HepG2 (cell line): ENCODE measurements around the gene SEPTIN5. TPM values are rescaled to one million over a fixed set of nuclear protein-coding genes. Genes with fewer than 3 reads are reported as not detected.

Experiments used
- CEBPG ChIP-seq: IDR thresholded peaks from 2 replicates; pipeline ENCODE4 v1.6.1; 2016
- FOXM1 ChIP-seq: sonication (generic); formaldehyde crosslinking; IDR thresholded peaks from 2 replicates; pipeline ENCODE4 v1.5.0; 2020; ENCODE audit warnings: missing genetic modification reagents
- PAX8 ChIP-seq: sonication (generic); formaldehyde crosslinking; IDR thresholded peaks from 2 replicates; pipeline ENCODE4 v1.8.0; 2022; ENCODE audit warnings: mild to moderate bottlenecking, missing genetic modification reagents, borderline replicate concordance
- TGIF2 ChIP-seq: IDR thresholded peaks from 2 replicates; pipeline ENCODE4 v1.6.1; 2016; ENCODE audit warnings: control low read depth, missing compliant biosample characterization
- XBP1 ChIP-seq: sonication (generic); formaldehyde crosslinking; IDR thresholded peaks from 2 replicates; pipeline ENCODE4 v1.5.0; 2020; ENCODE audit warnings: missing genetic modification reagents
- ZNF317 ChIP-seq: sonication (generic); formaldehyde crosslinking; IDR thresholded peaks from 2 replicates; pipeline ENCODE4 v1.5.0; 2020; ENCODE audit warnings: mild to moderate bottlenecking, missing genetic modification reagents
- ZNF350 ChIP-seq: sonication (generic); formaldehyde crosslinking; IDR thresholded peaks from 2 replicates; pipeline ENCODE4 v1.4.0; 2020; ENCODE audit warnings: mild to moderate bottlenecking, low read depth, missing genetic modification reagents, borderline replicate concordance
- ZNF547 ChIP-seq: sonication (generic); formaldehyde crosslinking; IDR thresholded peaks from 2 replicates; pipeline ENCODE4 v1.5.1; 2020; ENCODE audit warnings: mild to moderate bottlenecking, missing genetic modification reagents
- ZNF549 ChIP-seq: sonication (generic); formaldehyde crosslinking; IDR thresholded peaks from 2 replicates; pipeline ENCODE4 v1.5.0; 2020; ENCODE audit warnings: missing genetic modification reagents
- ZNF737 ChIP-seq: sonication (generic); formaldehyde crosslinking; IDR thresholded peaks from 2 replicates; pipeline ENCODE4 v1.5.0; 2020; ENCODE audit warnings: missing genetic modification reagents, mild to moderate bottlenecking, borderline replicate concordance
- ZNF776 ChIP-seq: sonication (generic); formaldehyde crosslinking; IDR thresholded peaks from 2 replicates; pipeline ENCODE4 v1.4.0; 2020; ENCODE audit warnings: mild to moderate bottlenecking, missing genetic modification reagents
- polyA plus RNA-seq, 8 experiments: library from polyadenylated mRNA; depleted of rRNA in 3 of 8; stranded (reverse) in 7 of 8; unstranded in 1 of 8; fragments of >200 nt; fragmentation: Illumina TruSeq in 4 of 8; extraction: Trizol in 4 of 8; gene quantifications; 2 replicates each; pipeline versions ENCODE4 v1.2.1 to v1.2.3, GENCODE V29; 2011 to 2016; ENCODE audit warnings: low read depth in 4 of 8, missing spikeins in 1 of 8, mixed read lengths in 1 of 8; ENCODE audit not compliant: insufficient read depth in 1 of 8
- total RNA-seq, 5 experiments: library from RNA; depleted of rRNA; stranded (reverse); fragments of >200 nt; fragmentation: Illumina TruSeq; extraction: Trizol; gene quantifications; 2 replicates each; pipeline ENCODE4 v1.2.3, GENCODE V29; 2016; ENCODE audit warnings: low read depth in 1 of 5
- TF ChIP-seq, protein P1 (sequence below): sonication (generic); formaldehyde crosslinking; IDR thresholded peaks from 2 replicates; pipeline ENCODE4 v1.8.1; 2023; ENCODE audit warnings: mild to moderate bottlenecking, missing genetic modification reagents
- TF ChIP-seq, protein P2 (sequence below): sonication (generic); formaldehyde crosslinking; IDR thresholded peaks from 2 replicates; pipeline ENCODE4 v1.5.0; 2020; ENCODE audit warnings: missing genetic modification reagents
- TF ChIP-seq, protein P3 (sequence below): sonication (generic); formaldehyde crosslinking; IDR thresholded peaks from 2 replicates; pipeline ENCODE4 v1.4.0; 2020; ENCODE audit warnings: missing genetic modification reagents
- TF ChIP-seq, protein P4 (sequence below): sonication (generic); formaldehyde crosslinking; IDR thresholded peaks from 2 replicates; pipeline ENCODE4 v1.4.0; 2020; ENCODE audit warnings: mild to moderate bottlenecking, missing genetic modification reagents

SEPTIN5 gene
- total and polyA plus RNA-seq, 2 of the 13 experiments (the other 11 are each of a cell fraction or from before 2014, with no cell fraction given) = 0.33 TPM; not detected in 1

DNA sequence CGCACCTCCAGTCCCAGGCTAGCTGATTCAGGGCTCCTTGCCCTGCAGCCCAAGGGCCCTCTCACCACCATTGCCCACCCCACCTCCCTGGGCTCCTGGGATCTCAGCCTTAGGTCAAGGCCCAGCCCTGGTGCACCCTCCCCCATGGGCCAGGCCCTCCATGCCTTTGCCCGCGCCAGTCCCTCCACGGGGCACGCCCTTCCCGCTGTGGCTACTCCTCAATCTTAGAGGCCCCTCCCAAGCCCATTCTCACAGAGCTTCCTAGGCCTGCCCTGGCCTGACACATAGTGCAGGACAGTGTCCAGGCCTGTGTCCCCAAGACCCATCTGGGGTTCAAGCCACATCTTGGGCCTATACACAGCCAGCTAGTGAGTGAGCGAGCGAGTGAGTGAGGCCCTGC, 15.9 kb downstream of the SEPTIN5 start (continued):
- TF ChIP-seq FOXM1 (no peak), PAX8 (CRISPR knock-in tag) (no peak), ZNF737 (no peak), ZNF350 (CRISPR knock-in tag) (no peak), CEBPG (CRISPR knock-in tag) (no peak), XBP1 (CRISPR knock-in tag) (no peak; the same call in 1 of the 2 replicates), TGIF2 (CRISPR knock-in tag) (no peak), ZNF549 (CRISPR knock-in tag) (0 out of 2 replicates have a peak, but pooled peaks have one; percentile 27), ZNF547 (CRISPR knock-in tag) (no peak), ZNF776 (CRISPR knock-in tag) (0 out of 2 replicates have a peak, but pooled peaks have one; percentile 48), ZNF317 (no peak)
- TF ChIP-seq, protein P1, sequence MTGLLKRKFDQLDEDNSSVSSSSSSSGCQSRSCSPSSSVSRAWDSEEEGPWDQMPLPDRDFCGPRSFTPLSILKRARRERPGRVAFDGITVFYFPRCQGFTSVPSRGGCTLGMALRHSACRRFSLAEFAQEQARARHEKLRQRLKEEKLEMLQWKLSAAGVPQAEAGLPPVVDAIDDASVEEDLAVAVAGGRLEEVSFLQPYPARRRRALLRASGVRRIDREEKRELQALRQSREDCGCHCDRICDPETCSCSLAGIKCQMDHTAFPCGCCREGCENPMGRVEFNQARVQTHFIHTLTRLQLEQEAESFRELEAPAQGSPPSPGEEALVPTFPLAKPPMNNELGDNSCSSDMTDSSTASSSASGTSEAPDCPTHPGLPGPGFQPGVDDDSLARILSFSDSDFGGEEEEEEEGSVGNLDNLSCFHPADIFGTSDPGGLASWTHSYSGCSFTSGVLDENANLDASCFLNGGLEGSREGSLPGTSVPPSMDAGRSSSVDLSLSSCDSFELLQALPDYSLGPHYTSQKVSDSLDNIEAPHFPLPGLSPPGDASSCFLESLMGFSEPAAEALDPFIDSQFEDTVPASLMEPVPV (CRISPR knock-in tag) = 0 out of 2 replicates have a peak, but pooled peaks have one; percentile 0
- TF ChIP-seq, protein P2, sequence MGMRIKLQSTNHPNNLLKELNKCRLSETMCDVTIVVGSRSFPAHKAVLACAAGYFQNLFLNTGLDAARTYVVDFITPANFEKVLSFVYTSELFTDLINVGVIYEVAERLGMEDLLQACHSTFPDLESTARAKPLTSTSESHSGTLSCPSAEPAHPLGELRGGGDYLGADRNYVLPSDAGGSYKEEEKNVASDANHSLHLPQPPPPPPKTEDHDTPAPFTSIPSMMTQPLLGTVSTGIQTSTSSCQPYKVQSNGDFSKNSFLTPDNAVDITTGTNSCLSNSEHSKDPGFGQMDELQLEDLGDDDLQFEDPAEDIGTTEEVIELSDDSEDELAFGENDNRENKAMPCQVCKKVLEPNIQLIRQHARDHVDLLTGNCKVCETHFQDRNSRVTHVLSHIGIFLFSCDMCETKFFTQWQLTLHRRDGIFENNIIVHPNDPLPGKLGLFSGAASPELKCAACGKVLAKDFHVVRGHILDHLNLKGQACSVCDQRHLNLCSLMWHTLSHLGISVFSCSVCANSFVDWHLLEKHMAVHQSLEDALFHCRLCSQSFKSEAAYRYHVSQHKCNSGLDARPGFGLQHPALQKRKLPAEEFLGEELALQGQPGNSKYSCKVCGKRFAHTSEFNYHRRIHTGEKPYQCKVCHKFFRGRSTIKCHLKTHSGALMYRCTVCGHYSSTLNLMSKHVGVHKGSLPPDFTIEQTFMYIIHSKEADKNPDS (CRISPR knock-in tag) = no peak
- TF ChIP-seq, protein P3, sequence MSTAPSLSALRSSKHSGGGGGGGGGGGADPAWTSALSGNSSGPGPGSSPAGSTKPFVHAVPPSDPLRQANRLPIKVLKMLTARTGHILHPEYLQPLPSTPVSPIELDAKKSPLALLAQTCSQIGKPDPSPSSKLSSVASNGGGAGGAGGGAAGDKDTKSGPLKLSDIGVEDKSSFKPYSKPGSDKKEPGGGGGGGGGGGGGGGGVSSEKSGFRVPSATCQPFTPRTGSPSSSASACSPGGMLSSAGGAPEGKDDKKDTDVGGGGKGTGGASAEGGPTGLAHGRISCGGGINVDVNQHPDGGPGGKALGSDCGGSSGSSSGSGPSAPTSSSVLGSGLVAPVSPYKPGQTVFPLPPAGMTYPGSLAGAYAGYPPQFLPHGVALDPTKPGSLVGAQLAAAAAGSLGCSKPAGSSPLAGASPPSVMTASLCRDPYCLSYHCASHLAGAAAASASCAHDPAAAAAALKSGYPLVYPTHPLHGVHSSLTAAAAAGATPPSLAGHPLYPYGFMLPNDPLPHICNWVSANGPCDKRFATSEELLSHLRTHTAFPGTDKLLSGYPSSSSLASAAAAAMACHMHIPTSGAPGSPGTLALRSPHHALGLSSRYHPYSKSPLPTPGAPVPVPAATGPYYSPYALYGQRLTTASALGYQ = no peak
- TF ChIP-seq, protein P4, sequence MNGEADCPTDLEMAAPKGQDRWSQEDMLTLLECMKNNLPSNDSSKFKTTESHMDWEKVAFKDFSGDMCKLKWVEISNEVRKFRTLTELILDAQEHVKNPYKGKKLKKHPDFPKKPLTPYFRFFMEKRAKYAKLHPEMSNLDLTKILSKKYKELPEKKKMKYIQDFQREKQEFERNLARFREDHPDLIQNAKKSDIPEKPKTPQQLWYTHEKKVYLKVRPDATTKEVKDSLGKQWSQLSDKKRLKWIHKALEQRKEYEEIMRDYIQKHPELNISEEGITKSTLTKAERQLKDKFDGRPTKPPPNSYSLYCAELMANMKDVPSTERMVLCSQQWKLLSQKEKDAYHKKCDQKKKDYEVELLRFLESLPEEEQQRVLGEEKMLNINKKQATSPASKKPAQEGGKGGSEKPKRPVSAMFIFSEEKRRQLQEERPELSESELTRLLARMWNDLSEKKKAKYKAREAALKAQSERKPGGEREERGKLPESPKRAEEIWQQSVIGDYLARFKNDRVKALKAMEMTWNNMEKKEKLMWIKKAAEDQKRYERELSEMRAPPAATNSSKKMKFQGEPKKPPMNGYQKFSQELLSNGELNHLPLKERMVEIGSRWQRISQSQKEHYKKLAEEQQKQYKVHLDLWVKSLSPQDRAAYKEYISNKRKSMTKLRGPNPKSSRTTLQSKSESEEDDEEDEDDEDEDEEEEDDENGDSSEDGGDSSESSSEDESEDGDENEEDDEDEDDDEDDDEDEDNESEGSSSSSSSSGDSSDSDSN (CRISPR knock-in tag) = no peak
